NCI-H2029 treated with DMSO at 0.1 percent for 48 hours (cell line): ENCODE data around the gene TRAPPC12.
"Not testable (repeated sequence)": the region's sequence is repeated elsewhere in the genome, so short reads cannot be mapped to it uniquely, and the experiment has no call there.

Experiments used
- DNase-seq: peaks from one replicate; lab custom pipeline; 2025; lab: John Stamatoyannopoulos, UW

TRAPPC12 gene

GRCh38 chr2:3487432-3487831 is 107.9 kb downstream of the TRAPPC12 start:
- DNase-seq: no peak

- DNase-seq: no peak
These were observed 108.6 kb downstream of the TRAPPC12 start for GRCh38 chr2:3488061-3488531.

GRCh38 chr2:3488855-3489763 is 109.6 kb downstream of the TRAPPC12 start:
- DNase-seq: no peak

GRCh38 chr2:3489764-3490115 is 110.2 kb downstream of the TRAPPC12 start:
- no peak for DNase-seq

GRCh38 chr2:3490191-3491170 is 111.0 kb downstream of the TRAPPC12 start:
- DNase-seq: no peak

GRCh38 chr2:3491306-3491705 is 111.8 kb downstream of the TRAPPC12 start:
- DNase-seq: no peak

- DNase-seq: no peak
These were observed 112.4 kb downstream of the TRAPPC12 start for GRCh38 chr2:3491716-3492474.

- DNase-seq: not testable (repeated sequence)
These were observed 112.9 kb downstream of the TRAPPC12 start for GRCh38 chr2:3492475-3492787.

GRCh38 chr2:3492951-3493614 is 113.6 kb downstream of the TRAPPC12 start:
- no peak for DNase-seq

- no peak for DNase-seq
These were observed 114.1 kb downstream of the TRAPPC12 start for GRCh38 chr2:3493615-3494007.

- no peak for DNase-seq
These were observed 115.6 kb downstream of the TRAPPC12 start for GRCh38 chr2:3494984-3495666.

- DNase-seq: not testable (repeated sequence)
These were observed 117.2 kb downstream of the TRAPPC12 start for GRCh38 chr2:3496708-3497080.

GRCh38 chr2:3498783-3499394 is 119.4 kb downstream of the TRAPPC12 start:
- DNase-seq: no peak

GRCh38 chr2:3500326-3500899 is 120.9 kb downstream of the TRAPPC12 start:
- DNase-seq: no peak

GRCh38 chr2:3503046-3503445 is 123.6 kb downstream of the TRAPPC12 start:
- DNase-seq: no peak

- DNase-seq: no peak
These were observed 124.0 kb downstream of the TRAPPC12 start for GRCh38 chr2:3503483-3503882.

GRCh38 chr2:3504741-3505140 is 125.2 kb downstream of the TRAPPC12 start:
- DNase-seq: peak; percentile 64

GRCh38 chr2:3505771-3506170 is 126.3 kb downstream of the TRAPPC12 start:
- no peak for DNase-seq

- DNase-seq: no peak
These were observed 132.6 kb downstream of the TRAPPC12 start for GRCh38 chr2:3512086-3512485.
